IMR-90 (cell line): ENCODE data around the gene ABO. TPM values are rescaled to one million over a fixed set of nuclear protein-coding genes. Genes with fewer than 3 reads are reported as not detected.

Source experiments
- ATAC-seq: fragments of 200-7000 bp; cut with Tn5 transposase; 2 replicates; pipeline ENCODE4 v1.9.1; 2020; ENCODE audit warnings: low read depth, mild to moderate bottlenecking, moderate library complexity
- BruUV-seq: library from RNA; stranded (reverse); fragments of 400-500 nt; replicated peaks from 2 replicates; lab custom pipeline; 2021; lab: Mats Ljungman, UMichigan
- CTCF ChIA-PET: fragments of 300-600 bp; formaldehyde crosslinking; extraction: SDS; loops from one replicate; lab custom pipeline; 2021; ENCODE audit warnings: antibody characterized with exemption; lab: Yijun Ruan, JAX
- POLR2A ChIA-PET: fragments of 300-600 bp; sonication (Branson Sonifier 250); formaldehyde crosslinking; loops from one replicate; lab custom pipeline; 2022; ENCODE audit warnings: antibody characterized with exemption; ENCODE audit not compliant: unreplicated experiment; lab: Charles Lee
- DNase-seq: peaks from one replicate; pipeline ENCODE4 v3.0.0; 2013
- H2AFZ ChIP-seq: replicated peaks from 2 replicates; pipeline ENCODE3; 2013; ENCODE audit warnings: low read length, mild to moderate bottlenecking; ENCODE audit not compliant: poor library complexity
- H2AK5ac ChIP-seq: 2 replicates; pipeline ENCODE4 v1.6.1; 2013; ENCODE audit warnings: low read depth, low read length, inconsistent platforms
- H2AK9ac ChIP-seq: replicated peaks from 2 replicates; pipeline ENCODE3; 2013; ENCODE audit warnings: mild to moderate bottlenecking, low read depth, low read length, moderate library complexity; ENCODE audit not compliant: poor library complexity
- H2BK120ac ChIP-seq: 2 replicates; pipeline ENCODE4 v1.6.1; 2013; ENCODE audit warnings: low read depth, low read length, inconsistent platforms
- H2BK15ac ChIP-seq: 3 replicates; pipeline ENCODE4 v1.6.1; 2013; ENCODE audit warnings: low read depth, low read length, inconsistent platforms
- H2BK20ac ChIP-seq: 2 replicates; pipeline ENCODE4 v1.6.1; 2013; ENCODE audit warnings: low read depth, mild to moderate bottlenecking, inconsistent platforms, low read length, moderate library complexity
- H2BK5ac ChIP-seq: 2 replicates; pipeline ENCODE4 v1.6.1; 2013; ENCODE audit warnings: mild to moderate bottlenecking, low read depth, low read length, inconsistent platforms; ENCODE audit not compliant: poor library complexity, severe bottlenecking
- H3K14ac ChIP-seq: replicated peaks from 2 replicates; pipeline ENCODE4 v1.6.1; 2013; ENCODE audit warnings: low read depth, low read length, inconsistent platforms
- H3K18ac ChIP-seq: 2 replicates; pipeline ENCODE4 v1.6.1; 2013; ENCODE audit warnings: low read depth, low read length, control low read depth
- H3K23ac ChIP-seq: 2 replicates; pipeline ENCODE4 v1.6.1; 2013; ENCODE audit warnings: low read depth, low read length, inconsistent platforms
- H3K27ac ChIP-seq: 2 replicates; pipeline ENCODE4 v1.5.1; 2013; ENCODE audit warnings: mild to moderate bottlenecking, control low read depth, low read length; ENCODE audit not compliant: insufficient read depth
- H3K27me3 ChIP-seq: 2 replicates; pipeline ENCODE4 v1.6.1; 2013; ENCODE audit warnings: low read length; ENCODE audit not compliant: control insufficient read depth, insufficient read depth
- H3K36me3 ChIP-seq: 2 replicates; pipeline ENCODE4 v1.6.1; 2013; ENCODE audit warnings: low read length, mixed read lengths; ENCODE audit not compliant: control insufficient read depth, insufficient read depth
- H3K4ac ChIP-seq: 2 replicates; pipeline ENCODE4 v1.6.1; 2013; ENCODE audit warnings: low read depth, low read length, inconsistent platforms
- H3K4me1 ChIP-seq: 2 replicates; pipeline ENCODE4 v1.6.1; 2013; ENCODE audit warnings: low read length, mixed read lengths; ENCODE audit not compliant: control insufficient read depth, insufficient read depth
- H3K4me2 ChIP-seq: 2 replicates; pipeline ENCODE4 v1.6.1; 2013; ENCODE audit warnings: low read depth, mild to moderate bottlenecking, control low read depth, low read length, moderate library complexity
- H3K4me3 ChIP-seq: 2 replicates; pipeline ENCODE4 v1.5.1; 2013; ENCODE audit warnings: low read depth, mild to moderate bottlenecking, control low read depth, low read length, moderate library complexity; ENCODE audit not compliant: insufficient read depth
- H3K56ac ChIP-seq: 2 replicates; pipeline ENCODE4 v1.6.1; 2013; ENCODE audit warnings: low read length, inconsistent platforms; ENCODE audit not compliant: insufficient read depth; ENCODE audit errors: extremely low read depth
- H3K79me1 ChIP-seq, 2 experiments: 2 replicates each; pipeline ENCODE4 v1.6.1; 2013; ENCODE audit warnings: low read length in 2 of 2, inconsistent platforms in 1 of 2, low read depth in 1 of 2
- H3K9ac ChIP-seq: 2 replicates; pipeline ENCODE4 v1.6.1; 2013; ENCODE audit warnings: low read depth, low read length, control low read depth
- H3K9me1 ChIP-seq: 2 replicates; pipeline ENCODE4 v1.6.1; 2013; ENCODE audit warnings: low read length, inconsistent platforms; ENCODE audit not compliant: insufficient read depth
- H3K9me3 ChIP-seq: 2 replicates; pipeline ENCODE4 v1.6.1; 2013; ENCODE audit warnings: low read length; ENCODE audit not compliant: control insufficient read depth, insufficient read depth
- H4K20me1 ChIP-seq: 2 replicates; pipeline ENCODE4 v1.6.1; 2013; ENCODE audit warnings: low read length, inconsistent platforms; ENCODE audit not compliant: insufficient read depth
- H4K5ac ChIP-seq: 2 replicates; pipeline ENCODE4 v1.6.1; 2013; ENCODE audit warnings: mild to moderate bottlenecking, low read depth, low read length, control low read depth
- H4K8ac ChIP-seq, 2 experiments: 2 replicates each; pipeline ENCODE4 v1.6.1; 2013; ENCODE audit warnings: low read depth in 2 of 2, low read length in 2 of 2, control low read depth in 1 of 2, inconsistent platforms in 1 of 2
- H4K91ac ChIP-seq: 2 replicates; pipeline ENCODE4 v1.6.1; 2013; ENCODE audit warnings: low read depth, low read length, inconsistent platforms; ENCODE audit not compliant: insufficient read depth
- BHLHE40 ChIP-seq: fragments of 150-350 bp; IDR thresholded peaks from 2 replicates; pipeline ENCODE4 v1.6.1; 2016; ENCODE audit warnings: mild to moderate bottlenecking, low read depth, low read length
- CEBPB ChIP-seq: IDR thresholded peaks from 2 replicates; pipeline ENCODE4 v1.6.1; 2012; ENCODE audit warnings: low read depth, low read length, improper control_type of control experiment
- CHD1 ChIP-seq: IDR thresholded peaks from 2 replicates; pipeline ENCODE4 v1.6.1; 2012; ENCODE audit warnings: low read depth, low read length, improper control_type of control experiment
- CTCF ChIP-seq: conservative IDR thresholded peaks from 2 replicates; pipeline ENCODE4 v1.5.1; 2012; ENCODE audit warnings: mild to moderate bottlenecking, low read depth, low read length, improper control_type of control experiment
- ELK1 ChIP-seq: fragments of 150-350 bp; IDR thresholded peaks from 2 replicates; pipeline ENCODE4 v1.6.1; 2016; ENCODE audit warnings: low read depth, mild to moderate bottlenecking, low read length, moderate library complexity, borderline replicate concordance
- FOS ChIP-seq: fragments of 150-350 bp; IDR thresholded peaks from 2 replicates; pipeline ENCODE4 v1.6.1; 2016; ENCODE audit warnings: low read depth, low read length
- MAFK ChIP-seq: IDR thresholded peaks from 2 replicates; pipeline ENCODE4 v1.6.1; 2012; ENCODE audit warnings: low read depth, low read length, improper control_type of control experiment
- MAZ ChIP-seq: IDR thresholded peaks from 2 replicates; pipeline ENCODE4 v1.6.1; 2012; ENCODE audit warnings: low read depth, mild to moderate bottlenecking, low read length, improper control_type of control experiment, moderate library complexity, borderline replicate concordance
- MXI1 ChIP-seq: IDR thresholded peaks from 2 replicates; pipeline ENCODE4 v1.6.1; 2012; ENCODE audit warnings: low read depth, mild to moderate bottlenecking, low read length, moderate library complexity, borderline replicate concordance
- NFE2L2 ChIP-seq: fragments of 150-350 bp; IDR thresholded peaks from 2 replicates; pipeline ENCODE4 v1.6.1; 2016; ENCODE audit warnings: low read depth, mild to moderate bottlenecking, low read length
- POLR2A ChIP-seq: IDR thresholded peaks from 2 replicates; pipeline ENCODE4 v1.6.1; 2012; ENCODE audit warnings: mild to moderate bottlenecking, low read depth, low read length
- RAD21 ChIP-seq: IDR thresholded peaks from 2 replicates; pipeline ENCODE4 v1.6.1; 2012; ENCODE audit warnings: low read length, improper control_type of control experiment
- RCOR1 ChIP-seq: IDR thresholded peaks from 2 replicates; pipeline ENCODE4 v1.6.1; 2012; ENCODE audit warnings: mild to moderate bottlenecking, low read length, improper control_type of control experiment; ENCODE audit not compliant: insufficient replicate concordance
- RFX5 ChIP-seq: IDR thresholded peaks from 2 replicates; pipeline ENCODE4 v1.8.0; 2012; ENCODE audit warnings: low read depth, mild to moderate bottlenecking, low read length, moderate library complexity
- SMC3 ChIP-seq: fragments of 150-350 bp; IDR thresholded peaks from 2 replicates; pipeline ENCODE4 v1.6.1; 2016; ENCODE audit warnings: low read depth, mild to moderate bottlenecking, antibody characterized with exemption, low read length, moderate library complexity
- USF2 ChIP-seq: fragments of 150-350 bp; IDR thresholded peaks from 2 replicates; pipeline ENCODE4 v1.6.1; 2017; ENCODE audit warnings: mild to moderate bottlenecking, antibody characterized with exemption, low read length, low read depth
- WGBS, 2 experiments: methylation state at CpG; one replicate each; pipeline versions ENCODE4 v1.1.5 to v1.1.7; 2013; ENCODE audit warnings: missing lambda C conversion rate in 2 of 2; ENCODE audit not compliant: insufficient read length in 1 of 2; ENCODE audit errors: extremely low coverage in 2 of 2; 5-methylcytosine and 5-hydroxymethylcytosine counted together
- dilution Hi-C: fragments of 300-500 bp; cut with HindIII; formaldehyde crosslinking; loops from one replicate; pipeline ENCODE4 v1.14.3; 2018; ENCODE audit warnings: low sequenced_read_pairs; ENCODE audit not compliant: unreplicated experiment
- in situ Hi-C: fragments of 300-500 bp; cut with MboI; formaldehyde crosslinking; loops from 3 replicates; pipeline ENCODE4 v1.14.3; 2019; ENCODE audit warnings: low sequenced_read_pairs, inconsistent platforms, mixed read lengths
- intact Hi-C: fragments of 100-400 bp; cut with micrococcal nuclease; formaldehyde crosslinking; loops from 2 replicates; pipeline ENCODE4 v1.10.0; 2022
- polyA plus RNA-seq, 3 experiments: library from polyadenylated mRNA; depleted of rRNA; stranded (reverse); fragments of >200 nt; gene quantifications; 2 replicates each; pipeline ENCODE4 v1.2.3, GENCODE V29; 2012; ENCODE audit warnings: low replicate concordance in 1 of 3
- total RNA-seq: library from RNA; depleted of rRNA; stranded (reverse); fragments of >200 nt; gene quantifications from 2 replicates; pipeline ENCODE4 v1.2.3, GENCODE V29; 2012

Gene ABO
- total and polyA plus RNA-seq, 2 of the 4 experiments (the other 2 are of a cell fraction) = not detected

- H2AK5ac ChIP-seq = no peak overlapping the region
- dilution Hi-C loops (no loop called here), intact Hi-C loops (no loop called here), in situ Hi-C loops (no loop called here)
- no peaks in the 10 kb centered on the region for H3K79me1 ChIP-seq
- H3K9me3 ChIP-seq = no peaks in the 10 kb centered on the region
- H3K4me3 ChIP-seq = no peak overlapping the region
- H3K4me1 ChIP-seq = no peaks in the 10 kb centered on the region
- no peak overlapping the region for H2AK9ac ChIP-seq
- no peak overlapping the region for H4K91ac ChIP-seq
- H4K8ac ChIP-seq = no peak overlapping the region
- H2BK5ac ChIP-seq = no peak overlapping the region
- H4K5ac ChIP-seq = no peak overlapping the region
- H3K18ac ChIP-seq = no peak overlapping the region
- no TSS peak for BruUV-seq
- no peak overlapping the region for H3K4ac ChIP-seq
- no peak overlapping the region for H2AFZ ChIP-seq
- DNase-seq = no peak
- H3K14ac ChIP-seq = no peak overlapping the region
- TF ChIP-seq POLR2A (no peak), RFX5 (no peak), CTCF (no peak), SMC3 (no peak), MXI1 (no peak), RAD21 (no peak), RCOR1 (no peak), USF2 (no peak), CHD1 (no peak), NFE2L2 (no peak), CEBPB (no peak), ELK1 (no peak), BHLHE40 (no peak), MAZ (no peak), FOS (no peak), MAFK (no peak)
- no peaks in the 10 kb centered on the region for H3K36me3 ChIP-seq
- no peak for ATAC-seq
- no peak overlapping the region for H3K23ac ChIP-seq
- H2BK20ac ChIP-seq = no peak overlapping the region
- no peak overlapping the region for H3K27ac ChIP-seq
- H3K9me1 ChIP-seq = no peaks in the 10 kb centered on the region
- no peak overlapping the region for H3K9ac ChIP-seq
- H4K20me1 ChIP-seq = no peaks in the 10 kb centered on the region
- no peak overlapping the region for H3K4me2 ChIP-seq
- no peak overlapping the region for H3K56ac ChIP-seq
- H3K27me3 ChIP-seq = peaks cover 19% of the 10 kb centered on the region; the same call in 1 of the 2 replicates
- POLR2A ChIA-PET = no interaction called here
- H2BK15ac ChIP-seq = no peak overlapping the region
- H2BK120ac ChIP-seq = no peak overlapping the region
- WGBS, 2 experiments = no CpG with 5 or more reads among the region's 10 CpGs
- CTCF ChIA-PET = no interaction called here
Measured at GRCh38 chr9:133263557-133263956, 11.4 kb downstream of the ABO start.
